ENCODE results near the gene RGS4.

Gene RGS4

DNA sequence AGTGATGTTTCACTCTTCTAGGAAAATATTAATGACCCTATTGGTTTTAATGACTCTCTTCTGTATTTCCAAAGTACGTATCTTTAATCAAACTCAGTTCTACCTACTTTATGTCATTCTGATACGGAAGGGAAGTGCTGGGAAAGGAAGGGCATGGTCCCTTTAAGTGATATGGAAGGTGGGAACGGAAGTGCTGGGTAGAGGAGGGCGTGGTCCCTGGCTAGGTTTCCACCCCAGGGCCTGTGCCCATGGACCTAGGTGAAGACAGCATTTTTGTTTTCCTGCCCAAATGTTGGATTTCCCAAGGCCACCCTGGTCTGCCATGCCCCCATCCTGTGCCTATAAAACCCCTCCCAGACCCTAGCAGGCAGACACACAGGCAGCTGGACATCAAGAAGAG lies 24.0 kb downstream of the RGS4 start:
- no peak overlapping the region for H3K4me3 ChIP-seq (ENCODE audit: low read length)
- no peak for DNase-seq (ENCODE audit: low read depth, low spot score)

DNA sequence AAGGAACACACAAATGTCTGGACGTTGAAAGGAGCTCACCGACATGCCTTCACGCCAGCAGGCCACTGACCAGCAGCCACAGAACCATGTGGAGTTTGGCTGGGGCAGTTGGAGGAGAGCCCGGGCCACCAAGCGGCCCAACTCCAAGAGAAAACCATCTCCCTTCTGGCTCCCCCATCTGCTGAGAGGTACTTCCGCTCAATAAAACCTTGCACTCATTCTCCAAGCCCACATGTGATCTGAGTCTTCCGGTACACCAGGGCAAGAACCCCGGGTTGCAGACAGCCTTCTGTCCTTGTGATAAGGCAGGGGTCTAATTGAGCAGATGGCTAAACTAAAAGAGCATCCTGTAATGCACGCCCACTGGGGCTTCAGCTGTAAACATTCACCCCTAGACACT lies 24.4 kb downstream of the RGS4 start:
- no peak overlapping the region for H3K4me3 ChIP-seq (ENCODE audit: low read length)
- DNase-seq (ENCODE audit: low read depth, low spot score), result no peak

DNA sequence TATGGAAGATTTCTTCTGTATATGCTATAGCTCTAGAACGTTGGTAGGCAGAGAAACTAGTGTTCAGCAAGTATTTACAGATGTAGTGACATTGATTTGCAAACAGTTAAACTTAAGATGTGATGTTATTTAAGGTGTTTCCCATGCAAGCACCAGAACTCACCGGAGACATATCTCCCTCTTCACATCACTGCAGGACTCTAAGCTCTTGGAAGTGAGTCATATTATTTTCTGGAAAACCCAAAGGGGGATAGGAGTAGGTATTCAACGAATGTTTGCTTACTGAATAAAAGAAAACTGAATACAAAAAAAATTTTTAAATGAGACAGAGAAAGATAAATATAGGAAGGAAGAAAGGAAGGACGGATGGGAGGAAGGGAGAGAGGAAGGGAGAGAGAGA lies 25.0 kb downstream of the RGS4 start:
- no peak for DNase-seq (ENCODE audit: low read depth, low spot score)
- H3K4me3 ChIP-seq (ENCODE audit: low read length), result no peak overlapping the region

DNA sequence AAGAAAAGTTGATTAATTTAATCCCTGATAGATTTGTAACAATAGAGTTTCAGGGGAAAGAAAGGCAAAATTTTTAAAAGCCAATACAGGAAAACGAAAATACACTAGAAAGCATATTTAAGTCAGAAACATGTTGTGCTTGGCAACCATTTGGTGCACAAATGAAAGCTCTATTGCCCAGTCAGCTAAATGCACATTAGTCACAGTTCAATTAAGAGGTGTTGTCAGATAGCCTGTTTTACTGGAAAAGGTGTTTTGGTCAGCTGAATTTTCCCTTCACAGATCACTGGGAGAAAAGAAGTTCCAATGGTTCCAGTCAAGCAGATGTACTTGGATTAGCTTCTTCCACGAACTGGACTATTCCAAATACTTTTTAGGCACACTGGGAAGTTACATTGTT lies 25.4 kb downstream of the RGS4 start:
- DNase-seq (ENCODE audit: low read depth, low spot score), result no peak

DNA sequence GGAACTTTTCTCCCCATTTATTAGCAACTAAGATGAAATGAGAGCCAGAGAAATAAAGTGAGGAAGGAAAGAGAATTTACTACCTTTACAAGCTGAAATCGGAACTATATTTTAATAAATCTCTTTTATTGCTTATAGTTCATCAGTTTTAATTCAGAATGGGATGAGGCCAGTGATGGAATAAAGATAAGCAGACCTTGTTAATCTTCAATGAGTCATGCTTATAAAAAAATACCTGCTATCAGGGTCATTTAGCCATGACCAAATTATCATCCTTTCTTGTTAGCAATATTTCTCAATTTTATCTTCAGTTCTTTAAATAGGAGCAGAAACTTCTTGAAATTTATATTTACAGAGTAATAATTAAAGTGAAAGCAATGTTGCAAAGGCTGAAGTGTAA lies 26.1 kb downstream of the RGS4 start:
- DNase-seq (ENCODE audit: low read depth, low spot score), result no peak
- H3K4me3 ChIP-seq (ENCODE audit: low read length), result no peak overlapping the region

More for the DNA sequence above, 25.4 kb downstream of the RGS4 start:
- no peak overlapping the region for H3K4me3 ChIP-seq (ENCODE audit: low read length)

DNA sequence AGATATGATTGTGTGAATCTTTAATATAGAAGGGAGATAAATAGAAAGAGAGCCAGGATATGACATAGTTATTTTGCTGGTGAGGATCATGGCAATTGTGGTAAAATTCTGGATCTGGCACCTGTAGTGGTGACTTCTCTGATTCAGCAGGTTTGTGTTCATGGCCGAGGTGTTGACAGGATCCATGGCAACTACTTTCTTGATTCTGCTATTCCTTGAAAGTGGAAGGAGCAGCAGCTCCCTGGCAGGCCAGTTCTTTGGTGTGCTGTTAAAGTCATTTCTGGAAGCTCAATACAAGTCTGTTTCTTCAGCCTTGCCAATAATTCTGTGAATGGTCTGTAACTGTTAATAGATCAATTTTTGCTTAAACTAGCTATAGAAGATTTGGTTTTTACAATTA lies 33.4 kb downstream of the RGS4 start:
- H3K4me3 ChIP-seq (ENCODE audit: low read length), result no peak overlapping the region
- no peak for DNase-seq (ENCODE audit: low read depth, low spot score)

DNA sequence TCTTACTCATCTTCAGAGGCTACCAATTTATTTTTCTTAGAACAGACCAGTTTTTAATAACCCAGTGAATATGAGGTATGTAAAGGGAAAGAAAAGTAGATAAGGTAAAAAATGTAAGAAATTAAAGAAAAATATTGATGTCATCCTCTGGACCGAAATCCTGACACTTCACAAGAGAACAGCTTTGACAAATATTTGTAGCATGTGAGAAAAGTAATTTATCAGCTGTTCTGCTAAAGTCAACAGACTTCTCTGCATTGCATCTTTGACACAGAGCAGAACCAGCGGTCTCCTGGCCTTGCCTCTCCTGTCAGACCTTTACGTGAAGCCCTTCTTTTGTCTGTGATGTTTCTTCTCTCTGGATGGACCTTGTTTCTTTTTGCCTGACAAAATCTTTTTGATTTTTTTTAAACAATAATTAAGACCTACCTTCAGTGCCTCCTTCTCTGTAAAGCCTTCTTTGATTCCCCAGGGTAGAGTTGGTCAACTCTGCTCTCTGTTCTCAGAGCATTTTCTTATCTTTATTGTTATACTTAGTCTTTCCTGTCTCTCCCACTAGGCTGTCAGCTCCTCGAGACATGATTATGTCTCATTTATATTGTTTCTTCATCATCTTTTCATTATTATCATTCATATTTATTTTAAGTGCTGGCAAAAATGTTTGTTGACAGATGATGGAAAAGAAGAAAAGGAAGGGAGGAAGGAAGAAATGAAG lies 35.4 kb downstream of the RGS4 start:
- DNase-seq (ENCODE audit: low read depth, low spot score), result no peak
- H3K4me3 ChIP-seq (ENCODE audit: low read length), result no peak overlapping the region

DNA sequence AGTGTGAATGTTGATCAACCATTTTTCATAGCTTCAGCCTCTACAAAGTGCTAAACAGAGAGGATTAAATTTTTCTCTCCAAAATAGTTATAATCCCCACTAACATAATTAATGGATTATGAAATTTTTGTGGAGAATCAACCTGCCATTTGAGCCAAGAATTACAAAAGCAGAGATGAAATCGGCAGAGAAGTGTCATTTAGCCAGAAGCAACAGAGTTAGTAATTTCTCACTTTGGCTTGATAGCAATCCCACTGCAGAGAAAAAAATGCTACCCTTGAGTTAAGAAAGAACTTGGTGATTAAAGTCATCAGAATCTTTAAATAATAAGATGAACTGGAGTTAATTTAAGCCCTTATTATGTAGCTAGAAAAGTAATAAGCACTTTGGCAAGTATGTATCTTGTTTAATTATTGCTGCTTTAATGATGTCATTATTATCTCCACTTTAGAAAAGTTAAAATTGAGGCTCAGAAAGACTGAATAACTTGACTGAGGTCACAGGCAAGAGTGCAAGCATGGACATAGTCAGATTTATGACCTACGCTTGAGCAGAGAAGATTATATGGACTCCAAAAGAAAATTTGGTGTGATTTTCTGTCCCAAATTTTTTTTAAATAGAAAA lies 37.3 kb downstream of the RGS4 start:
- DNase-seq (ENCODE audit: low read depth, low spot score), result no peak

DNA sequence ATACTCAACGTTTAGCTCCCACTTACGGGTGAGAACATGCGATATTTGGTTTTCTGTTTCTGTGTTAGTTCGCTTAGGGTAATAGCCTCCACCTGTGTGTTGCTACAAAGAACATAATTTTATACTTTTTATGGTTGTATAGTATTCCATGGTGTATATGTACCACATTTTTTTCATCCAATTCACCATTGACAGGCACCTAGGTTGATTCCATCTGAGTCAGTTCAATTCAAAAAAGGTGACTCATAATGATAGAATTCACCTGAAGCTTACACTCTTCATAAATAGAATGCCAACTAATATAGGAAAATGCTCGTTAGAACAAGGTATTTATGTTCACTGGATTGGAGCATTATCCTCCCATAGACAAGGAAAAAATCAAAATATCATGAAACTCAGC lies 38.5 kb downstream of the RGS4 start:
- no peak overlapping the region for H3K4me3 ChIP-seq (ENCODE audit: low read length)
- no peak for DNase-seq (ENCODE audit: low read depth, low spot score)

More for the DNA sequence above, 37.3 kb downstream of the RGS4 start:
- no peak overlapping the region for H3K4me3 ChIP-seq (ENCODE audit: low read length)

DNA sequence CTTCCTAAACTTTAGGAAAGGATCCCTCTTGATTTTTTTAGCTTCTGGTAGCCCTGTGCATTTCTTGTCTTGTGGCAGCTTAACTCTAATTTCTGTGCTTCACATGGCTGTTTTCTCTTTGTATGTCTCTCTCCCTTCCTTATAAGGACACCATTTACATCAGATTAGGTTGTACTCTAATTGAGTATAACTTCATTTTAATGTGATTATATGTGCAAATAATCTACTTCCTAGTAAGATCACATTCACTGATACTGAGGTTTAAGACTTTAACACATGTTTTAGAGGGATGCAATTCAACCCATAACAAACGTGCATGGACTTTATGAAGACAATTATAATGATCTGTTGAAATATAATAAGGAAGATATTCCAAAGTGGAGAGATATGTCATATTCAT lies 46.7 kb downstream of the RGS4 start:
- no peak for DNase-seq (ENCODE audit: low read depth, low spot score)
- H3K4me3 ChIP-seq (ENCODE audit: low read length), result no peak overlapping the region

DNA sequence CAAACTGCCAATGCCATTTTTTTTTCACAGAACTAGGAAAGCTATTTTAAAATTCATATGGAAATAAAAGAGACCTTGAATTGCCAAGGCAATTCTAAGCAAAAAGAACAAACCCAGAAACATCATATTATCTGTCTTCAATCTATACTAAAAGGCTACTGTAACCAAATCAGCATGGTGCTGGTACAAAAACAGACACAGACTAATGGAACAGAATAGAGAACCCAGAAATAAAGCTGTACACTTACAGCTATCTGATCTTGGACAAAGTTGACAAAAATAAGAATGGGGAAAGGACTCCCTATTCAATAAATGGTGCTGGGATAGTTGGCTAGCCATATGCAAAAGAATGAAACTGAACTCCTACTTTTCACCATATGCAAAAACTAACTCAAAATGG lies 50.5 kb downstream of the RGS4 start:
- no peak overlapping the region for H3K4me3 ChIP-seq (ENCODE audit: low read length)
- DNase-seq (ENCODE audit: low read depth, low spot score), result no peak

DNA sequence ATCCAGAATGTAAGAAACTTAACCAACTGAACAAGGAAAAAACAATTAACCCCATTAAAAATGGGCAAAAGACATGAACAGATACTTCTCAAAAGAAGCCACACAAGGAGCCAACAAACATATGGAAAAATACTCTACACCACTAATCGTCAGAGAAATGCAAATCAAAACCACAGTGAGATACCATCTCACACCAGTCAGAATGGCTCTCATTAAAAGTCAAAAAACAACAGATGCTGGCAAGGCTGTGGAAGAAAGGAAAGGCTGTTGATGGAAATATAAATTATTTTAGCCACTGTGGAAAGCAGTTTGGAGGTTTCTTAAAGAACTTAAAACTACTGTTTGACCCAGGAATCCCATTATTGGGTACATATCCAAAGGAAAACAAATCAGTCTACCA lies 51.2 kb downstream of the RGS4 start:
- H3K4me3 ChIP-seq (ENCODE audit: low read length), result no peak overlapping the region
- no peak for DNase-seq (ENCODE audit: low read depth, low spot score)

DNA sequence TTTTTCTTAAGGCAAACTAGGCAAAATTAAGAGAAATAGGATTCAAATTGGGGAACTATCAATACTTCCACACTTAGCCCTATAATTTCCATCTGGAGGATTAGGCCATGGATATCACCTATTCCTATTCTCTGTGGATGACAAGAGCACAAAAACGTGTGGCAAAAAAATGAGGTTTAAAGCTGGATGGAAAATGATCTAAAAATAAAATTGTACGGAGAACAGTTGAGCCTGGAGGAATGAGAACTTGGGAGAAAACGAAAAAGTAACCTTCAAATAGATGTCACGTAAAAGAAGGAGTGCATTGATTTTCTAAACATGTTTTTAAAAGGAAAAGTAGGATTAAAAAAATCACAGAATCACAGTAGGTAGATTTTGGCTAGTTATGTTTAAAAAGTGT lies 55.7 kb downstream of the RGS4 start:
- DNase-seq (ENCODE audit: low read depth, low spot score), result no peak
- H3K4me3 ChIP-seq (ENCODE audit: low read length), result no peak overlapping the region
